HG02943 (cell line): ENCODE measurements around the gene DCXR.

Experiments used
- ATAC-seq: cut with Tn5 transposase; IDR thresholded peaks from one replicate; pipeline ENCODE4 v1.9.1; 2021; ENCODE audit warnings: mild to moderate bottlenecking, low read depth, moderate library complexity; ENCODE audit not compliant: unreplicated experiment

The DCXR gene

GRCh38 chr17:82001571-82002056 is 35.9 kb downstream of the DCXR start:
- no peak for ATAC-seq

DNA sequence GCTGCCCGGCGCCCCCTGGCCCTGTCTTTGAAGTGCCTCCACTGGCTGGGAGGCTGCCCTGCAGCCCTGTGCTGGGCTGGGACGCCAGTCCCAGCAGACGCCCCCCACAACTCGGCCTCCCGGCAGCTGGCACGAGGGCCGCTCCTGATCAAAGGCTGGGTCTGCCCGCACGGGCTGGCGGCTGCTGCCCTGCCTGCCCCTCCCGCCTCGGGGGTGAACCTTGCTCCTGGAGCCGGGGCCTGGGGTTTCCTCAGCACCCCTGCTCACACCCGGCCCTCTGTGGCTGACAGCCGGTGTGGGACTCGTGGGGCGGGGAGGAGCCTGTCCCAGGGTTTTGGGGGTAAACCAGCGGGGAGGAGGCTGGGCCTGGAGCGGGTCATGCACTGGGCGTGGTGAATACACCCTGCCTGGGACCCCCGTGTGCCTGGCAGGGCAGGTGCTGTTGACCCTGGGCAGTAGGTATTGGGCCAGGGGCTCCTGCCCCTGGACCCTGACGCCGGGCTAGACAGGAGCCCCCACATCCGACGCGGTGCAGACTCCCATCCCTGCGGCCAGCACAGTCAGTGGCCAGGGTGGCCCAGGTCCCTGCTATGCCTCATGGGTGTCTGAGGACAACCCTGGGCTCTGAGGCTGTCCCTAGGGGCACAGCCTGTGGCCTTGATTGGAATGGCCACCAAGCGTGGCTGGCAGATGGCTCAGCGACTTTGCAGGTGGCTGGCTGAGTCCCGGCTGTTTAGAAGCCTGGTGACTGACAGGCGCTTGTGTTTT is 36.5 kb downstream of the DCXR start:
- no peak for ATAC-seq

DNA sequence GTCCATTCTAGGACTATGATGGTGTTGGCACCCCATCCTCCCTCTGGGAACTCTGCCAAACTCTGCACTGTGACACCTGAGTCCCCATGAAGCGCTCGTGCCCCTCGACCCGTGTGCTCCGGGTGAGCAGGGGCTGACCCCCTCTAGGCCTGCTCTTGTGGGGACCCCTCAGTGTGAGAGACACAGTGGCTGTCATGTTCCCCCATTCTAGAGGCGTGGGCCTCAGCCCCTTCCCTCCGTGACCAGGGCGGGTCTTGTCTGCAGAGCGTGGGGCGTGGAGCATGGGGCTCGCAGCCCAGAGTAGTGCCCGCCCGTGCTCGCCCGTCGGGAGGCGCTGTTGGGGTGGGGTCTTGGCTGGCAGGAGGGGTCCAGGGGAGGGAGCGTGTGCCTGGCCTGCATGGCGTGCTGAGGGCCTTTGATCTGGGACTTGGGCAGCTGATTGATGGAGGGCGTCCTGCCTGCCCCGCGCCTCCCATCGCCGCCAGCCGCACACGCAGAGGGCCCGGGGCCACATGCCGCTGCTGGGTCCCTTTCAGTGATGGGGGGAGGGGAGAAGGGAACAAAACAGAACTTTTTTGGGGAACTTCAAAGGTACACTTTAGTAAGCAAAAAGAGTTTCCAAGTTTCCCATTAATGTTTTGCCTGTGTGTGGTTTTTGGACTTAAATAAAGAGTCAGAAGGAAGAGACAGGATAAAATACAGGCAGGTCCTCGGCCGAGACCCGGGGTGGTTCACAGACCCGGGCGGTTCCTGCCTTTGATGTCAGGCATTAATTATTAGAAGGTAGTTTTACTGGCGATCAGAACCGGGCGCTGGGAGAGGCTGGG is 37.3 kb downstream of the DCXR start:
- no peak for ATAC-seq

- ATAC-seq, result no peak
Observed at GRCh38 chr17:81999587-81999975, 37.9 kb downstream of the DCXR start.

- no peak for ATAC-seq
Observed at GRCh38 chr17:81998691-81999438, 38.6 kb downstream of the DCXR start.

DNA sequence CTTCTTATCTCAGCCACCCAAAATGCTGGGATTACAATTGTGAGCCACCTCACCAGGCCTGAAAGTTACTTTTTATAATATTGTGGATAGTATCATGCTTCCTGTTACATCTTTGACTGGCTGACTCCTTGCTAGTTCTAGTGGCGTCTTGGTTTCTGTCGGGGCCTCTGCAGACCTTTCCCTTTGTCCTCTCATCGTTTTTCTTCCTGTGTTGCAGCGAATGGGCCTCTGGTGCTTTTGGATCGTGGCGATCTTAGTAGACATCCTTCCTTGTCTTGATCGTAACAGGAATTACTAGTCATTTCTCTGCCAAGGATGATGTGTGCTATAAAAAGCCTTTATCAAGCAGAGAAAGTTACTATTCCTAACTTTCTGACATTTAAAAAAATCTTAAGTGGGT is 39.3 kb downstream of the DCXR start:
- ATAC-seq, result no peak

DNA sequence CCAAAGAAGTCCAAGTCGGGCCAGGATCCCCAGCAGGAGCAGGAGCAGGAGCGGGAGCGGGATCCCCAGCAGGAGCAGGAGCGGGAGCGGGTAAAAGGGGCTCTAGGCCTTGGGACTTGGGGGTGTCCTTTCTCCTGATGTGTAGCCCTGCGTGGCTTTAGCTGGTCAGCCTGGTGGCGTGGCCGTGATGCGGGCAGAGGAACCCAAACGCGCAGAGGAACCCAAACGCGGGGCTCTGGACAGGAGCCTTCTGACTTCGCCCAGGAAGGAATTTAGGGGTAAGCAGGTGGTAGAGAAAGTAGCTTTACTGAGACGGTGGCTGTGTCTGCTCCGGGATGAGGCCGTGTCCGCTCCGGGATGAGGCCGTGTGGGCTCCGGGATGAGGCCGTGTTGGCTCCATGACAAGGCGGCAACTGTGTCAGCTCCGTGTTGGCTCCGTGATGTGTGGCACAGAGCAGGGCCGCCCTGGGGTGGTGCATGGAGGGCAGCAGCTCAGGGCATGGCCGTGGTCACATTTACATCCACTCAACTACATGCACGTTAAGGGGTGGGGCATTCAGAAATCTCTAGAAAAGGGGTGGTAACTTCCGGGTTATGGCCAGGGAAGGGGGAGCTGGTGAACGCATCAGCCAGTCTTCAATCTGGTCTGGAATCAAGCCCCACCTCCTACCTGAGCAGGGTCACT is 40.6 kb downstream of the DCXR start:
- ATAC-seq, result no peak

- no peak for ATAC-seq
Observed at GRCh38 chr17:81996232-81996756, 41.2 kb downstream of the DCXR start.

- ATAC-seq, result no peak
Observed at GRCh38 chr17:81995463-81996231, 41.9 kb downstream of the DCXR start.

DNA sequence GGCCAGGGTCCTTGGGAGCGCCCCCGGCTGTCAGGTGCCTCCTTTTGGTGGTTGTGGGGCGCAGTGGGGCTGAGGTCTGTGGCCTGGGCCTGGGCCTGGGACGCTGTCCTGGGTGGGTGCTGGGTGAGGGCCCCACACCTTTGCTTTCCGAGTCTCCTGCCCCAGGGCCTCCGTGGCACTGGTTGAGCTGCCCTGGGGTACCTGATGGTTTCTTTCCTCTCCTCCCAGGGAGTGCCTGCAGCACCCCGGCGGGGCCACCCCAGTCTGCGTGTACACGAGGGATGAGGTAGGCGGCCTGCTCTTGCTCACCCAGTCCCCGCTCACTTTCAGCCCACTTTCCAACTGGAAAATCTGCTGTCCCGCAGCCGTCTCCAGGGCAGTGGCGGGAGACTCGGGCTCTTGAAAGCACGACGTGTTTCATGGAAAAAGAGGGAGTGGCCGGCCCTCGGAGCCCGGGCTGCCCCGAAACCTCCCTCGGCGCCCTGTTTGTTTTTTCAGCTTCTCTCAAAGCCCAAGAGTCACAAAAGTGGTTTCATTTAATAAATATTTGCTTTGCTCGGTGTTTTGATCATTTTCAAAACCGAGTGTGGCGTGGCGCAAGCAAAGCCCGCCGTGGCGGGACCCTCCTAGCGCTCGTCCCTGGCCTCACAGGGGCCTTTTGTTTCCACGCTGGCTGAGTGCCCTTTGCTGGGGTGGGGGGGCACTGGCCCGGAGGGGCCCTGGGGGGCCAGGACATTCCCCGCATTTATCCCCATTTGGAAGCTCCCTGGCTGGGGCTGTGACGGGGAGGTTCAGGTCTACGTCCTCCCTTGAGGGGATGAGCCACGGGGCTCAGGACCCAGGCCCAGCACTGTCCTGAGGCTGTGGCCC is 42.7 kb downstream of the DCXR start:
- no peak for ATAC-seq

DNA sequence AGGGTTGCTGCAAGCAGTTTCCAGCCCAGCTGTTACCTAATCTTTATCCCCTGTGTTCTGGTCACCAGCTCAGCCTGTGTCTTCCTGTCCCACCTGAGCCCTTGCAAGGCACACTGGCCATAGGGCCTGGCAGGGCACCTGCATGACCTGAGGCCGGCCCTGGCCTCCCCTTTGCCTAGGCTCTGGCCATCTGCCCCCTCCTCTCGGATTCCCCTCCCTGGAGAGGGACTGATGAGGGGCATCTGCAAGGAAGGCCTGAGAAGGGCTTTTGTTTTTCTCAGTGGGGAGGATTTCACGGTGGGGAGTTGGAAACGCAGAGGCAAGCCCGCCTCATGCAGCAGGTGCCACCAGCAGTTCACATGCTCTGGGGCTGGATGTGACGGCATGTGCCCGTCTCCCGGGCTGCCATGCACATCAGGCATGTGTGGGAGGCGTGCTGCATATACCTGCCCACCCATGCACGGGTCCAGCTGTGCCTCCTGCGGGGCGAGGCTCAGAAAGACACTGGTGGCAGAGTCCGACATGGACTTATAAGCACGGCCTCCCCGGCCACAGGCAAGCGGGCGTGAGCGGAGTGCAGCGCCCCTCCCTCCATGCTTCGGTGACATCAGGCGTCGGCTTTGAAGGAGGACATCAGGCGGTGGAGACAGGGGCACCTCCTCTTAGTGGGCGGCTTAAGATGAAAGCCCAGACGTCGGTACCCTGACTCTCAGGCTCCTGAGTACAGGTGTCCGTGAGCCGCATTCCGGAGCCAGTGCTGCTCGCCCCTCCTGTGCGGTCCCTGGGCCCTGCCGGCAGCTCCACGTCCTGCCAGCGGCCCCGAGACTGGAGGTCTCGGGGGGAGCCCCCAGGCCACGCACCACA is 43.5 kb downstream of the DCXR start:
- no peak for ATAC-seq

DNA sequence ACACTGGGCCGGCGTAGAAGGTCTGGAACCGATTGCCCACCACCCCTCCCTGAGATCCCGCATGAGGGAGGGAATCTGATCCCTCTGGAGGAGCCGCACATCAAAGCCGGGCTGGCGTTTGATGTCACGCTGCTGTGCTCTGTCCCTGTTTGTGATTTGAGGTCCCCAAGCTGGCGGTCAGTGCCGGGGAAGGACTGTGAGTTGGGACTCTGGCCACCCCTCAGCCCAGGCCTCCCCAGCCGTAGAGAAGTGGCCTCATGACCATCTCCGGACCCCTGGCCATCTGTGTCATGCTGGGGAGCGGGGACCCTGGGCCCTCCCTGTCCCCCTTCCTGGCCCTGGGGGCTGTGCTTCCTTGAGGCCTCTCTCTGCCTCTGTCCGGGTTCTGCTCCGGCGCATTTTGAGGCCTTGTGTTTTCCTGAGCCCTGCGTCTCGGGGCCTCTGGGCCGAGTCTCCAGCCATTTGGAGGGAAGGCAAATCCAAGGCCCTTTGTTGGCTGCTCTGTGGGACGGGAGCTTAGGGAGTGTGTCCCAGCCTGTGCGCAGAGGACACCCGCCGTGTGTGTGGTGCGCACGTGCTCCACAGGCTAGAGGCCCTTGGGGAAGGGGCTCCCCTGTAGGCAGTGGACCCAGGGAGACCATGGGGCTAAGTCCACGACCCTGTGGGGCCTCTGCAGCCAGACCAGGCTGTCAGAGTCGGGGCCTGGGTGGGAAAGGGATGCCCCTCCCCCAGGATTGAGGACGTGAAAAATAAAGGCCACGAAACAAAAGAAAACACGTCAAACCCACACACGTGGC is 45.0 kb downstream of the DCXR start:
- no peak for ATAC-seq

GRCh38 chr17:81991684-81992305 is 45.7 kb downstream of the DCXR start:
- ATAC-seq, result no peak

DNA sequence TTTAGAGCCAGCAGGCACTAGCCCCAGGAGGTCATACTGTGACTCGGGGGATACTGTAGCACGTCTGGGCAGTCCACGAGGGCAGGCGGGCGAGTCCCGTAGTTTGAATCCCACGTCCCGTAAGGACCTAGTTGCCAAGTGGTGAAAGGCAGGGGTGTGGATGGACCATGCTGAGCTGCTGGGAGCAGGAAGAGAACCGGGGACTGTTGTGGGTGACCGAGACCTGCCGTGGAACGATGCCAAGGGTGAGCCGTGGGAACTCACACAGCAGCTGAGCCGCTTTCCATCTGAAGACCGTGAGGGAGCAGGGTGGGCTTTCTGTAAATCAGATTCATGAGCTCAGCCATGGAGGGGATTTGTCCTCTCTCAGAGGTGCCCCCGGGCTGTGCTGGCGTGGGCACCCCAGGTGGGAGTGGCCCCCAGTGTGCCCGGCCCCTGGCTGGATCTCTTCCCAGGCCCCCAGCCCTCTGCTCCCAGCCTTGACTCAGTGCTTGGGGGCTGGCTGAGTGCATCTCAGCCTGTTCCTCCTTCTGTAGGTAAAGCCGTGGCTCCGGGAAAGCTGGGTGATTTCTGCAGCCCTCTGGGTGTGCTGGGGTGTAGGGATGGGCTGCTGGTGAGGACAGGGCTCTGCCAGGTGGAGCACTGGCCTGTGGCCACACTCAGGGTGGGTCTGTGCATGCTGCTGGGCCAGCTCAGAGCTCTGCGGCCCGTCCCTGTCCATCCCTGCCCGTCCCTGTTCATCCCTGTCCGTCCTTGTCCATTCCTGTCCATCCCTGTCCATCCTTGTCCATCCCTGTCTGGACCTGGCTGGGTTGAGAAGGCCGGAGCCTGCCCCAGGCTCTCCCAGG is 46.4 kb downstream of the DCXR start:
- no peak for ATAC-seq

DNA sequence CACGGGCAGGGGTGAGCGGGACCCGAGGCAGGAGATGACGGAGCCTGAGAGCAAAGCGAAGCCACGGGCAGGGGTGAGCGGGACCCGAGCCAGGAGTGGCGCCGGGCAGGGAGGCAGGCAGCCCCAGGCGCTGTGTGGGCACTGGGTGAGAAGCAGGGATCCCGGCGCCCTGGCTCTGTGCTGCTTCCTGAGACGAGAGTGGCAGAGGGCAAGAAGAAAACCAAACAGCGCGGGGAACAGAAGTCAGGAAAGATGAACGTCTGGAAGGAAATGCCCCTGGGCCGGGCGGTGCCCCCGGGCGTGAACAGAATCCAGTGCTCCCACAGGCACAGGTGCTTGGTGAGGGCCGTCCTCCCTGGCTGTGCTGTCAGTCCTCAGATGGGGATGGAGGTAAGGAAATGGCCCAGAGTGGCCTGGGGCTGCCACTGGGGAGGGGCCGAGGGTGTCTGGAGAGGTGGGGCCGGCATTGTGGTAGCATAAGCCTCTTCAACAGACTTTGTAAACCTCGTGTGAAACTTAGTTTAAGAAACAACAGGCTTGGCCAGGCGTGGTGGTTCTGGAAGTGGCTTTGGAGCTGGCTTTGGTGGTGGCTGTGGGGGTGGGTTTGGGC is 50.2 kb downstream of the DCXR start:
- no peak for ATAC-seq
